Subcutaneous adipose tissue (tissue), 4 donors: Measurements from ENCODE around the gene SCYL2. TPM values are rescaled to one million over a fixed set of nuclear protein-coding genes. Genes with fewer than 3 reads are reported as not detected.

ENCODE experiments used
- total RNA-seq, 4 donors: library from RNA; depleted of rRNA; stranded (reverse); fragments of >200 nt; gene quantifications; one replicate each; pipeline ENCODE4 v1.1.0, GENCODE V29; 2016
- TF ChIP-seq, protein P1 (sequence below): fragments of 450-650 bp; IDR thresholded peaks from one replicate; pipeline ENCODE4 v1.5.1; 2016; ENCODE audit warnings: low read depth, mild to moderate bottlenecking, control low read depth, antibody characterized with exemption, moderate library complexity

SCYL2 gene
- total RNA-seq, 4 donors from 2014 or later: 37.3 to 76.0 (median 41.1) TPM

DNA sequence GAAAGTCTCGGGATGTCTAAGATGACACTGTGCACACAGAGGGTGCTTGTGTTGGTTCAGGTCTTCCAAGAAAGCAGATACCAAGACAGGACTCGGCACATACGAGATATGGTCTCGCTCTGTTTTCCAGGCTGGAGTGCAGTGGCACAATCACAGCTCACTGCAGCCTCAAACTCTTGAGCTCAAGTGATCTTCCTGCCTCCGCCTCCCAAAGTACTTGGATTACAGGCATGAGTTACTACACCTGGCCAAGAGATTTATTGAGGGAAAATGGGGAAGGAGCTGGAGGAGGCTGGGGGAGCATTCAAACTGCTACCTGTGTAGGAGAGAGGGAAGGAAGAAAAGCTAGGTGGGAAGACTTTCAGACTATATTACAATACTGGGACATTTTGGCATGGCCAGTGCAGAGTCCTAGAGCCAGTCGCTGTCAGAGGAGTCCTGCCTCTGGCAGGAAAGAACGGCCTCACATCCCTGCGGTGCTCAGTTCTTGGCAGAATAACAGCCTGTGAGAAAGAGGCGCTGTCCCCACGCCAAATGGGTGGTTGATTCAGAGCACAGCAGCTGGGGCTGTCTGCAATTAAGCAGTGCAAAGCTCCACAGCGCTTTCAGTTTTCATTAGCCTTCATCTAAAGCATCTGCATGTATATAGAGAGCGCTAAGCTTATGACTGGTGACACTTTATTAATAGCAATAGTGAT lies 108.2 kb downstream of the SCYL2 start:
- TF ChIP-seq, protein P1, sequence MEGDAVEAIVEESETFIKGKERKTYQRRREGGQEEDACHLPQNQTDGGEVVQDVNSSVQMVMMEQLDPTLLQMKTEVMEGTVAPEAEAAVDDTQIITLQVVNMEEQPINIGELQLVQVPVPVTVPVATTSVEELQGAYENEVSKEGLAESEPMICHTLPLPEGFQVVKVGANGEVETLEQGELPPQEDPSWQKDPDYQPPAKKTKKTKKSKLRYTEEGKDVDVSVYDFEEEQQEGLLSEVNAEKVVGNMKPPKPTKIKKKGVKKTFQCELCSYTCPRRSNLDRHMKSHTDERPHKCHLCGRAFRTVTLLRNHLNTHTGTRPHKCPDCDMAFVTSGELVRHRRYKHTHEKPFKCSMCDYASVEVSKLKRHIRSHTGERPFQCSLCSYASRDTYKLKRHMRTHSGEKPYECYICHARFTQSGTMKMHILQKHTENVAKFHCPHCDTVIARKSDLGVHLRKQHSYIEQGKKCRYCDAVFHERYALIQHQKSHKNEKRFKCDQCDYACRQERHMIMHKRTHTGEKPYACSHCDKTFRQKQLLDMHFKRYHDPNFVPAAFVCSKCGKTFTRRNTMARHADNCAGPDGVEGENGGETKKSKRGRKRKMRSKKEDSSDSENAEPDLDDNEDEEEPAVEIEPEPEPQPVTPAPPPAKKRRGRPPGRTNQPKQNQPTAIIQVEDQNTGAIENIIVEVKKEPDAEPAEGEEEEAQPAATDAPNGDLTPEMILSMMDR: no peak

DNA sequence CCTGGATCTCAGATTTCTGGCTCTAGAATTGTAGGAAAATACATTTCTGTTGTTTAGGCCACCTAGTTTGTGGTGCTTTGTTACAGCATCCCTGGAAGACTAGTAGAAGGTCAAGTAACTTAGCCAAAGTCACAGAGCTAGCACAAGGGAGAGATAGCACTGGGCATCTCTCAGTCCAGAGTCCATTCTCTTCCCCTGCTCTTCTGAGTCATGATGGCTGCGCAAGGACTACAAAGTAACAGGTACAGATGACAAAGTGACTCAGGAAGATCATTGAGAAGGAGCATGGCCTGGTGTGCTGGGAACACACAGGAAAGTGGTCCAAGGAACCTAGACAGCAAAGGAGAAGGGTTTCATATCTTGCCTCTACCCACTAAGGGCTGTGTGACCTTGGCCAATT lies 109.2 kb downstream of the SCYL2 start:
- TF ChIP-seq, protein P1: no peak

DNA sequence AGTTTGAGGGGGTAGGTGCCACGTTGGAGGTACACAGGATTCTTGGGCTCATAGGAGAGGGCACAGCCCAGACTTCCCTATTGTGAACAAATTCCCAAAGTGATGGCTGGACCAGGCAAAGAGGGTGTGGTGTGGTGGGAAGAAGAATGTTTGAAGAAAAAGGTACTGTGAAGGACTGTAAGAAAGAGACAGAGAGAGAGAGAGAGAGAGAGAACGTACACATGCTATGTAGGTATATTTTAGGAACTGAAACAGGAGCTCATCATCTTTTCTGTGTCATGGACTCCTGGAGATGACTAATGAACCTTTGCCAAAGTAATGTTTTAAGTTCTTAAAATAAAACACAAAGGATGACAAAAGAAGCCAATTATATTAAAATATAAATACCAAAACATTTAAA lies 114.4 kb downstream of the SCYL2 start:
- TF ChIP-seq, protein P1: no peak

DNA sequence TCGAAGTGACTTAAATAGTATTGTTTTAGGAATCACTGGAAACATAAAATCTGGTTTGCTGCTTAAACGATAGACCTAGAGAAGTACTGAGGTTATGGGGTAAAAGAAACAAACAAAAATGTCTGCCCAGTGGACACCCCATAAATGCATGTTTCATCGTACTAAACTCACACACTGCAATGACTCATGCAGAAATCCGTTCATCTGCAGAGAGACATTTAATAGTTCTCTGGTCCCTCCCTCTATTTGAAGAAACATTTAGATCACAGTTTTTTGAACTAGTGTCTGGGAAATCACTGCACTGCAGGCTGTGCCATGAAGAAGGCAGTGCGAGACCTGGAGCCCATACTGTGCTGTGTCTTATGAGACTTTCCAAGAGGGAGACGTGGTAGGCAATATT lies 115.4 kb downstream of the SCYL2 start:
- TF ChIP-seq, protein P1: no peak

DNA sequence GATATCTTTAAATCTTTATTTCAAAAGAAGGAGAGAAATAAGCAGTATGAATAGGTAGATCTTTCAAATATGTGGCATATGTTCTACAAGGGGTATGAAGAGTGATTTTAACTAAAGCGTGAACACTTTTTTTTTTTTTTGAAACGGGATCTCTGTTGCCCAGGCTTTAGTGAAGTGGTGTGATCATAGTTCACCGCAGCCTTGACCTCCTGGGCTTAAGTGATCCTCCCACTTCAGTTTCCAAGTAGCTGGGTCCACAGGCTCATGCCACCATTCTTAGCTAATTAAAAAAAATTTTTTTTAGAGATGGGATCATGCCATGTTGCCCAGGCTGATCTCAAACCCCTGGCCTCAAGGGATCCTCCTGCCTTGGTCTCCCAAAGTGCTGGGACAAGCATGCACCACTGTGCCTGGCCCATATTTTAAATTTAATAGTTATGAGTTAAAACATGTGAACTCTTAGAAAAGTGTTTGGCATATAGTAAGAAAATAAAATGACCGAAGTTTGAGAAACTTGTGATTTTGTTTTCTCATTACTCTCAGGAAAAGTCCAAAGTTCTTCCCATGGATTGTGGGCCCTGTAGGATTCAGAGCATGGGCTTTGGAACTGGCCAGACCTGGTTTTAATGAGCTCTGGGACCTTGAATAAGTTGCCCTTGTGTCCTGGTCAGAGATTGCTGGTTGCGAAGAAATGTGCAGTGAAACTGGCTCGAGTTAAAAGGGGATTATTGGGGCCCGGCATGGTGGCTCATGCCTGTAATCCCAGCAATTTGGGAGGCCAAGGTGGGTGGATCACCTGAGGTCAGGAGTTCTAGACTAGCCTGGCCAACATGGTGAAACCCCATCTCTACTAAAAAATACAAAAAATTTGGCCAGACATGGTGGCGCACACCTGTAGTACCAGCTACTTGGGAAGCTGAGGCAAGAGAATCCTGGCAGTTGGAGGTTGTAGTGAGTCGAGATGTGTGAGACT lies 116.9 kb downstream of the SCYL2 start:
- TF ChIP-seq, protein P1: no peak

DNA sequence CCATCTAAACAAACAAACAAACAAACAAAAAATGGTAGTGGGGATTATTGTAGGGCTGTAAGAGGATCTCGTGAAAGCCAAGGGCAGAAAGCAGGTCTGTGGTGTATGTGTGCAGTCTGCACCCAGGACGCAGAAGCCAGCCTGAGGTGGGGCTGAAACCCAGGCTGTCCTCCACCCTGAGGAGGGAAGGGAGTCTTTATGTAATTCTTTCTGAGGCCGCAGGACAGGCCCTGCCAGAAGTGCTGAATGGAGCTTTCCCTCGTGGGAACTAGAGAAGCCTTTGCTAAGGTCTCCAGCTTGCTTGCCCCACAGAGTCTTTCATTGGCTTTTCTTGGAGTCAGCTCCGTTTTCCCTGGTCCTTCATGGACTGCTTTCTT lies 117.6 kb downstream of the SCYL2 start:
- TF ChIP-seq, protein P1: no peak

DNA sequence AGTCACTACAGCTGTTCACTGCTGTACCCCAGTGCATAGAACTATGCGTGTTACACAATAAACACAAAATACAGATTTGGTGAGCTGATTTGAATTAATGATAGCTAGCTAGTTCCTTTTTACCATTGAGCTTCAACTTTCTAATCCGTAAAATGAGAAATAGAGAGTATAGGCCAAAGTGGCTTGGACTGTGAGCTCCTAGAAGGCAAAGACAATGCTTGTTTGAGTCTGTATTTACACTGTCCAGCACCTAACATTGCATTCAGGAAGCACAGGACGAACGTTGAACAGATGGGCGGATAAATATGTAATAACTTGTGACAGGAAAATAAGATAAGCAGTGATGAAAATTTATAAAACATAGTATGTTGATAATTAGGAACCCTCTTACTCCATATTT lies 121.4 kb downstream of the SCYL2 start:
- TF ChIP-seq, protein P1: no peak
